Measurements from ENCODE around the gene TARS1.

The TARS1 gene

GRCh38 chr5:33423018-33423630, 17.6 kb upstream of the TARS1 start:
- no peak for DNase-seq (ENCODE audit: extremely low read depth, low read depth)
- TF ChIP-seq CTCF (IDR thresholded peaks at IDR 0.05; ENCODE audit: low read depth, low read length): peak; percentile 37

- no peak for TF ChIP-seq CTCF (IDR thresholded peaks at IDR 0.05; ENCODE audit: low read depth, low read length)
- DNase-seq (ENCODE audit: extremely low read depth, low read depth): no peak
Observed at GRCh38 chr5:33425314-33425713, 15.5 kb upstream of the TARS1 start.

DNA sequence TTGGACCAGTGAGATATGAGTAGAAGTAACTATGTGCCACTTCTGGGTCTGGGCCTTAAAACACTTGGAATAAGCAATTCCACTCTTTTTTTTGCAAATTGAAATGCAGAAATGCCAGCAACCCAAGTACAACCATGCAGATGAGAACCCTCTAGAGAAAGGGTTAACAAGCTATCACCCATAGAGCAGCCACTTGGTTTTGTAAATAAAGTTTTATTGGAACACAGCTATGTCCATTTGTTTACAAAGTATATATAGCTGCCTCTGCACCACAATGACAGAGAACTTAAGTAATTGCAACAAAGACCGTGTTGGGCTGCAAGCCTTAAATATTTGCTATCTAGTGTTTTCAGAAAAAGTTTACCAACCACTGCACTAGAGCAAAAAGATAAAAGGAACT, 9.8 kb upstream of the TARS1 start:
- no peak for TF ChIP-seq CTCF (IDR thresholded peaks at IDR 0.05; ENCODE audit: low read depth, low read length)
- DNase-seq (ENCODE audit: extremely low read depth, low read depth): no peak

- DNase-seq (ENCODE audit: extremely low read depth, low read depth): no peak
- no peak for TF ChIP-seq CTCF (IDR thresholded peaks at IDR 0.05; ENCODE audit: low read depth, low read length)
Observed at GRCh38 chr5:33432656-33433055, 8.1 kb upstream of the TARS1 start.

GRCh38 chr5:33433303-33434240, 7.2 kb upstream of the TARS1 start:
- DNase-seq (ENCODE audit: extremely low read depth, low read depth): no peak
- no peak for TF ChIP-seq CTCF (IDR thresholded peaks at IDR 0.05; ENCODE audit: low read depth, low read length)

GRCh38 chr5:33435893-33436490, 4.8 kb upstream of the TARS1 start:
- peak; percentile 75 for TF ChIP-seq CTCF (IDR thresholded peaks at IDR 0.05; ENCODE audit: low read depth, low read length)
- DNase-seq (ENCODE audit: extremely low read depth, low read depth): peak; percentile 40

DNA sequence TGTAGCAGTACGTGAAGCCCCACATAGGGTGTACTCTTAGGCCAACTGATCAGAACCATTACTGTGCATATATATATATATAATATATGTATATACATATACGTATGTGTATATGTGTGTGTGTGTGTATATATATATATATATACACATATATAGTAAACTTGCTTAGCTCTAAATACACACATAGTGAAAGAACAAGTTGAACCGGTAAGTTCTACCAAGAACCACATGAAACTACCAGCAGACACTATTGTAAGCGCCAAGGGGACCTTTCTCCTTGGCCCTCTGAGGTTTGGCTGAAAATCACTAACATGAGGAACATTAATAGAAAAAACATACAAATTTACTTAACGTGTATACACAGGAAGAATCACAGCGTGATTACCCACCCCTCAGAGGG, 1.8 kb upstream of the TARS1 start:
- TF ChIP-seq CTCF (IDR thresholded peaks at IDR 0.05; ENCODE audit: low read depth, low read length): no peak
- no peak for DNase-seq (ENCODE audit: extremely low read depth, low read depth)
